MV-4-11 (cell line): ENCODE measurements around the gene LTBP1.
"Not testable (repeated sequence)": the region's sequence is repeated elsewhere in the genome, so short reads cannot be mapped to it uniquely, and the experiment has no call there.

Experiments used
- DNase-seq: peaks from one replicate; lab custom pipeline; 2025; lab: John Stamatoyannopoulos, UW

The LTBP1 gene

DNA sequence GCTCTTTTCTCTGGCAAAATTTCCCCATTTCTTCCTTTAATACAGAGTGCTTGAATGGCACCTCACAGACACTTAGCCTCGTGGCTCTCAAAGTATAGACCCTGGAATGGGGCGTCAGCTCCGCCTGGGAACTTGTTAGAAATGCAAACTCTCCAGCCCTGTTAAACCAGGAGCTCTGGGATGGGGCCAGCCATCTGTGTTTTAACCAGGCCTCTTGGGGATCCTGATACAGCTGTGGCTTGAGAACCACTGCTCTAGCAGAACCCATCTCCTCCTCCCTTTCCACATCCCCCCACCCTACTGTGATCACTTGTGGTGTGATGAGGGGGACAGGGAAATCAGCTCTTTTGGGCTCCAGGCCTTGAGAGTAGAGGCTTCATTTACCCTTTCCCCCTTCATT lies 15.9 kb downstream of the LTBP1 start:
- no peak for DNase-seq

DNA sequence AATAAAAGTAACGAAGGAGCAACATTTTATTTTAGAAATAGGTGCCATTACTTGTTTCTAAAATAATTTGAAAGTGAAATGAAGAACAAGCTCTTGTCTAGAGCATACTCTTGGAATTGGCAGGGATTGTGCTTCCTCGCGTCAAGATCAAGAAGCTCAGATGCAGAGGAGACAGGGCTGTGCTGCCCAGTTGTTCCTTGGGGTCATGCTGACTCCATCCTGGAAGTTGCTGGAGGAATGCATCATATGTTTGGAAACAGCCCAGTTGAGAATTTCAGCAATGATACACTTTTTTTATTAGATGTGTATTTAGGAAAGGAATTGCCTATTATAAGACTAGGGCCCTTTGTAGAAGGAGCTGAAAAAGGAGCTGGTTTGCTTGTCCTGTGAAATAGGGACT lies 17.2 kb downstream of the LTBP1 start:
- DNase-seq = no peak

DNA sequence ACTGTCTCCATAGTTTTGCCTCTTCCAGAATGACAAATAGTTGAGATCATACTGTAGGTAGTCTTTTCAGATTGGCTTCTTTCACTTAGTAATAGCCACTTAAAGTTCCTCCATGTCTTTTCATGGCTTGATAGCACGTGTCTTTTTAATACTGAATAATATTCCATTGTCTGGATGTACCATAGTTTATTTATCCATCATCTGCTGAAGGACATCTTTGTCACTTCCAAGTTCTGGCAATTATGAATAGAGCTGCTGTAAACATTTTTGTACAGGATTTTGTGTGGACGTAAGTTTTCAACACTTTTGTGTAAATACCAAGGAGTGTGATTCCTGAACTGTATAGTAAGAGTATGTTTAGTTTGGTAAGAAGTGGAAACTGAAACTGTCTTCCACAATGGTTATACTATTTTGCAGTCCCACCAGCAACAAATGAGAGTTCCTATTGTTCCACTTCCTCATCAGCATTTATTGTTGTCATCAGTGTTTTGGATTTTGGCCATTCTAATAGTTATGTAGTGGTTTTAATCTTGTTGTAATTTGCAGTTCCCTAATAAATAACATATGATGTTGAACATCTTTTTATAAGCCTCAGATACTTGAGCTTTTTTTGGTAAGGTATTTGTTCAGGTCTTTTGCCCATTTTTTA lies 18.9 kb downstream of the LTBP1 start:
- peak; percentile 54 for DNase-seq

DNA sequence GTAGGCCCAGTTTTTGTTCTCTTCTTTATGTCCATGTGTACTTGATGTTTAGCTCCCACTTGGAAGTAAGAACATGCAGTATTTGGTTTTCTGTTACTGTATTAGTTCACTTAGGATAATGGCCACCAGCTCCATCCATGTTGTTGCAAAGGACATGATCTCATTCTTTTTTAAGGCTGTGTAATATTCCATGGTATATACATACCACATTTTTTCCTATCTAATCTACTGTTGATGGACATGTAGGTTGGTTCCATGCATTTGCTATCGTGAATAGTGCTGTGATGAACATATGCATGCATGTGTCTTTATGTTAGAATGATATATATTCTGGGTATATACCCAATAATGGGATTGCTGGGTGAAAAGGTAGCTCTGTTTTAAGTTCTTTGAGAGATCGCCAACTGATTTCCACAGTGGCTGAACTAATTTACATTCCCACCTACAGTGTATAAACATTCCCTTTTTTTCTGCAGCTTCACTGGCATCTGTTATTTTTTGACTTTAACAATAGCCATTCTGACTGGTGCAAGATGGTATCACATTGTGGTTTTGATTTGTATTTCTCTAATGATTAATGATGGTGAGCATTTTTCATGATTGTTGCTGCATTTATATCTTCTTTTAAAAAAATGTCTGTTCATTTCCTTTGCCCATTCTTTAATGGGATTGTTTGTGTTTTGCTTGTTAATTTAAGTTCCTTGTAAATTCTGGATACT lies 22.9 kb downstream of the LTBP1 start:
- DNase-seq = no peak

DNA sequence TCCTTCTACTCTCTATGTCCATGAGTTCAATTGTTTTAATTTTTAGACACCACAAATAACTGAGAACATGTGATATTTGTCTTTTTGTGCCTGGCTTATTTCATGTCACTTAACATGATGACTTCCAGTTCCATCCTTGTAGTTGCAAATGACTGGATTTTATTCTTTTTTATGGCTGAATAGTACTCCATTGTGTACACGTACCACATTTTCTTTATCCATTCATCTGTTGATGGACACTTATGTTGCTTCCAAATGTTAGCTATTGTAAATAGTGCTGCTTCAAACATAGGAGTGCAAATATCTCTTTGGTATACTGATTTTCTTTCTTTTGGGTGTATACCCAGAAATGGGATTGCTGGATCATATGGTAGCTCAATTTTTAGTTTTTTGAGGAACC lies 27.0 kb downstream of the LTBP1 start:
- not testable (repeated sequence) for DNase-seq

DNA sequence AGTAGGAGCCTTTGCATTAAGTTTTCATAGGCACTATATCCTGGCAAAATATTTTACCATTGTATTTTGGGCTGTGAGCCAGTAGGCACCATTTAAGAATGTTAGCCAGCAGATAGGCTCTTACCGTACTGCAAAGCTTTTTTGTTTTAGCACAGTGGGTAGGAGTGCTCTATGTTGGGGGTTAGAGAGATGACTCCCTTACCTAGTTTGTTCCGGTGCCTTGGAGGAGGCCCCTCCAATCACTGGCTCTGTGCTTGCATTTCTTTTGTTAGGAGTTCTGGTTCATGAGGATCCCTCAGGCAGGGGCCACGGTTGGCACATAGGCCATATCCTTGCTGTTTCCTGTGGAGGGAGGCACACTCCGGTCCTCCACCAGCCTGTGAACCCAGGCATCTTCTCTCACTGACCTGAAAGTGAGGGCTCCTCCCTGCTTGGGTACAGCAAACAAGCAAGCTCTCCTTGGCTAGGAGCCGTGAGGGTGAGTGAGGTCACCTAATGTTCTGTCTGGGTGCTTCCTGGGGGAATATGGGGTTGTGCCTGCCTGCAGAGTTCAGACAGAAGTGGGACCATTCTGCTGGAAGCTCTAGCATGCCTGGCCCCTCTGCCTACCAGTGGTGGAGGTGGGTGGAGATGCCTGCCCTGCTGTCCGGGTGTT lies 29.8 kb downstream of the LTBP1 start:
- no peak for DNase-seq

DNA sequence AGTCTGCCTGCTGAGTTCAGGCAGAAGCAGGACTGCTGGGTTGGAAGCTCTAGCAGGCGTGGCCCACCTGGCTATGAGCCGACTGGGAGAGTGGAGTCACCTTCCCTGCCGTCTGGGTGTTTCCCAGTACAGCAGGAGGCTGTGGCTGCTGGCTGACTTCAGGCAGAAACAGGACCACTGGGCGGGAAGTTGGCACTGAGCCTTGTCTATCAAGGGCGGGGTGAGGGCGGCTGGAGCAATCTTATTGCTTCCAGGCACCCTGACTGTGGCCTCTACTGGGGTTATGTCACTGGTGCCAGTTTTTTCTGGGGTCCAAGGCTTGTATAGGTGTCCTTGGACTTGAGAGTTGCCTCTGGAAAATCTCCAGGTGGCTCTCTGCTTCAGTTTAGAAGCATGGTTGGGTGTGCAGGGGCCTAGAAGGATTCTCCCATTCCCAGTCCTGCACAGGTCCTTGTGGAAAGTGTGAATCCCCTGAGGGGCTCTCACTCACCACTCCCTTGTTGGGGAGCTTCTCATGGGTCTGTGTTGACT lies 30.5 kb downstream of the LTBP1 start:
- no peak for DNase-seq

DNA sequence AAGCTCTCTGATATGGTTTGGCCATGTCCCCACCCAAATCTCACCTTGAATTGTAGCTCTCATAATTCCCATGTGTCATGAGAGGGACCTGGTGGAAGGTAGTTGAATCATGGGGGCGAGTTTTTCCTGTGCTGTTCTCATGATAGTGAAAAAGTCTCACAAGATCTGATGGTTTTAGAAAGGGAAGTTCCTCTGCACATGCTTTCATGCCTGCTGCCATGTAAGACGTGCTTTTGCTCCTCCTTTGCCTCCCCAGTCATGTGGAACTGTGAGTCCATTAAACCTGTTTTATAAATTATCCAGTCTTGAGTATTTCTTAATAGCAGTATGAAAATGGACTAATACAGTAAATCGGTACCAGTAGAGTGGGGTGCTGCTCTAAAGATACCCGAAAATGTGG lies 34.9 kb downstream of the LTBP1 start:
- no peak for DNase-seq

DNA sequence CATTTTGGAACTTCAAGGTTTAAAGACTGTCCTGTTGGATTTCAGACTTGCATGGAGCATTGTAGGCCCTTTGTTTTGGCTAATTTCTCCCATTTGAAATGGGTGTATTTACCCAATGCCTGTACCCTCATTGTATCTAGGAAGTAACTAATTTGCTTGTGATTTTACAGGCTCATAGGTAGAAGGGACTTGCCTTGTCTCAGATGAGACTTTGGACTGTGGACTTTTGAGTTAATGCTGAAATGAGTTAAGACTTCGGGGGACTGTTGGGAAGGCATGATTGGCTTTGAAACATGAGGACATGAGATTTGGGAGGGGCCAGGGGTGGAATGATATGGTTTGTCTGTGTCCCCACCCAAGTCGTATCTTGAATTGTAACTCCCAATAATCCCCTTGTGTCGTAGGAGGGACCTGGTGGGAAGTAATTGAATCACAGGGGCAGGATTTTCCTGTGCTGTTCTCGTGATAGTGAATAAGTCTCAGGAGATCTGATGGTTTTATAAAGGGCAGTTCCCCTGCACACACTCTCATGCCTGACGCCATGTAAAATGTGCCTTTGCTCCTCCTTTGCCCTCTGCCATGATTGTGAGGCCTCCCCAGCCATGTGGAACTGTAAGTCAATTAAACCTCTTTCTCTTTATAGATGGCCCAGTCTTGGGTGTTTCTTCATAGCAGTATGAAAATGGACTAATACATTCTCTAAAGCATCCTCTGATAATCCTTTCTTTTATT lies 36.6 kb downstream of the LTBP1 start:
- DNase-seq = not testable (repeated sequence)

DNA sequence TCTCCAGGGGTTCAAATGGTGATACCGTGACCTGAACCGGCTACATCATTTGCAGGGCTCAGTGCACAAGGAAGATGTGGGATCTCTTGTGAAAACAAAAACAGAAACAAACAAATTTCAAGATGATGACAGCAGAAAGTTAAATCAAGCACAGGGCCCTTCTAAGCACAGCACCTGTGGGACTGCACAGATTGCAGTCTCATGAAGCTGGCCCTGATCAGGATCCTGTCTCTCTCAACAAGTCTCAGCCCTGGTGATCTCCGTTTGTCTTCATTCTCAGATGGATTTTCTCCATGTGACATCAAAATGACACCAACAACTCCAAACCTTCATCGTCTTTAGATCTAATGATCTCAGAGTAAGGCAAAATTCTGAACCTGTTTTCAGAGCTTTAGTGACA lies 39.7 kb downstream of the LTBP1 start:
- DNase-seq = no peak

DNA sequence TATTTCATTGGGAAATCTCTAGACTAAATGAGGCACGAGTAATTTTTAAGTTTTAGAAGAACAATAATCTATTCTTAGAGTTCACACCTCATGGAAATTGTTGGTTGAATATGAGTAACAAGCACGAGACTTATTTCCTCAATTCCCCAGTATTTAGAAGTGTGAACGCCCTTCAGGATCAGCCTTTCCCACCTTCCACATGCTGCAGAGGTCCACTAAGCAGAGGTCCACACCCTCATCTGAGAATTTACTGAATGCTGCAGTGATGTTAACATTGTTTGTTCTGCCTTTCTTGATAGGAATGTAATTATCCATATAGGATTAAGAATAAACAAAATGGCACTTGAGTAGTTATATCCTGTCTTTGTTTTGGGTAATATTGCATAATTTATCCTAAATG lies 41.8 kb downstream of the LTBP1 start:
- DNase-seq = no peak

DNA sequence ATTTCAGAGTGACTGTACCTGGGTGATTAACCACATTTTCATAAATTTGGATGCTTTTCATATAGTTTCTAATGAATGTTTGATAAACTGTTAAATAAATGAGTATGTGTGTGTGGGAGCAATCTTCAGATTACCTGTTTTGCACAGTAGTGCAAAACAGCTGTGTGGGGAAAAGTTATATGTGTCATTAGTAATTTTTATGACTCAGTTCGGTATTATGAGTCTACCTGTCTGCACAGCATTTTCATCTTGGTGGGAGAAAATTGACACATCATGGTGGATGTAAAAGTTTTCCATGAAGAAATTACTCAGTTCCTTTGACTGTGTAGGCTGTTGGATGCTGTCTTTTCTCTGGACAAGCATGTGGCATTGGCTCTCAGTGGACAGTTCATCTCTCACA lies 43.8 kb downstream of the LTBP1 start:
- no peak for DNase-seq

DNA sequence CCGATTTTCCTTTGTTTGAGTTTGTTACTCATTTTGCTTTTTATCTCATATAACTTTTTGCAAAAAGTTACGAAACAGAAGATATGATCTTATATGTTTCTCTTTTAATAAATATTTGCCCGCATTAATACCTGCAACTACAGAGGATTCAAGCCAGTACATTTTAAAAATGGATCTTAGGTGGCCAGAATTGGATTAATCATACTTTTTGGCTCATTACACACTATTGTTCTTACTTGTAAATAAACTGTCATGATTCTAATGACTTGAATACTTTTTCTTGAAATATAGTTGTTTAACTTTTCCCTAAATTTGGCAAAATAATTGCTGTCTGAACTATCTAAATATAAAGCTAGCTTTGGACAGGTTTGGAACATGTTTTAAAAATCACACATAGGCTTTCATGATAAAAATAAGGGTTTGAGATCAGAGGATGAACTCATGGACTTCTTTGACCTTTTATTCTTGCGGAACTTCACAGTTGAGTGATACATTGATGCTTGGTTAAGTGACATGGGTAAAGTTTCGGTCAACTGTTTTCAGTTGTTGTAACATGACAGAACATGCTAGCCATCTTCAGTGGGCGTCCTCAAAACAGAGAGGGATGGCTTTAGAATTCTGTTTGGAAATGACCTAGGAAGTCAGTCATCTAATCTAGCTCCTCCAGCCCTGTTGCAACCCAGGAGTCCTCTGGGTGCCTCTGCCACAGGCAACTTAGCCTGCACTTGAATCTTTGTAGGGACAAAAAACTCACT lies 44.5 kb downstream of the LTBP1 start:
- DNase-seq = no peak

DNA sequence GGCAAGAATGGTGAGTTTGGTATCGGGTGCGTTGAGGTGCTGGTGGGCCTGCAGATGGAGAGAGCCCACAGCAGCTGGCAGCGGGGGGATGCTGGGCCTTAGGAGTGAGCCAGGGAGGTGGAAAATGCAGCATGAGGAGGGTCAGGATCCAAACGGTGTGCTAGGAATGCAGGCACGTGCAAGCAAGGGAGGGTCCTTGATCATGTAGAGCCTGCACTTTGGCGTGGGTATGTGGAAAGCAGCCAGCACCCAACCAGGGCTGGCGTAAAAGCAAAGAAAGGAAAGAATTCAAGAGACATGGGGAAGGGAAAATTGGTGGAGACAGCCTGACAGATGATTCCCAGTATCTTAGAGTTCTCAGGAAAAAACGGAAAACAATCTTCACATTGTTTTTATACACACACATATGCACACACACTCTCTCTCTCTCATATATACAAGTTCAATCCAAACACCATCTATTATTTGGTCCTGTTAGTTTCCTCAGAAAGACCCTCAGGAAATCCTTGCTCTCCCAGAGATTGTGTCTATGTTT lies 46.3 kb downstream of the LTBP1 start:
- DNase-seq = no peak

DNA sequence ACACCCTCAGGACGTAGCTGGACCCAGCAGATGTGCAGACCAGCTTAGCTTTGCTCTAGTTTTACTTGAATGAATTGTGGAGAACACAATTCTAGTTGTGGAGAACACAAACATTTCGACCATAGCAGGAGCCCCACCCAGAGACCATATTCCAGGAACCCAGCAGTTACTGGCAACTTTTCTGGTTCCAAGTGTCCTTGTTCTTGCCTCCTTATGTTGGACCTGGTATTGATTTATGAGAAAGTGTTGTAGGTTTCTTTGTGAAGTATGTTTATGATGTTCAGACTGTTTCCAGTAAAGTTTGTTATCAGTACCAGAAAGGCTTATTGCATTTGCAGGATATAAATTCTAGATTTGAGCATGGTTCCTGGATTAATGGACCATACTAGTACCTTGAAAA lies 51.0 kb downstream of the LTBP1 start:
- DNase-seq = no peak

DNA sequence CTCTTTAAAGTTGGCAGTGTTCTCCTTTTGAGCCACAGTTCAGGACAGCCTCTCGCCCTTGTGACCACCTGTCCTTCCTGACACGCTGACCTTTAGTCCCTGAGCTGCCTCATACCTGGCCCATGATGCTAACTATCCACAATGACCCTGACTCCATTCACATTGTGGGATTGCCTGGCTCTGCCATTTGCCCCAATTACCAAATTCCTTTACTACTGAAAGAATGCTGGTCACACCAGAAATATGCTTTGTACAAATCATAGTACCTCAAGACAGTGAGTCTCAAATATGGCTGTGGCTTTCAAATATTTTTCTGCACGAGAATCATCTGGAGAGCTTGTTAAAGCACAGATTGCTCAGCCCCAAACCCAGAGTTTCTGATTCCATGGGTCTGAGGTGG lies 54.2 kb downstream of the LTBP1 start:
- DNase-seq = no peak

DNA sequence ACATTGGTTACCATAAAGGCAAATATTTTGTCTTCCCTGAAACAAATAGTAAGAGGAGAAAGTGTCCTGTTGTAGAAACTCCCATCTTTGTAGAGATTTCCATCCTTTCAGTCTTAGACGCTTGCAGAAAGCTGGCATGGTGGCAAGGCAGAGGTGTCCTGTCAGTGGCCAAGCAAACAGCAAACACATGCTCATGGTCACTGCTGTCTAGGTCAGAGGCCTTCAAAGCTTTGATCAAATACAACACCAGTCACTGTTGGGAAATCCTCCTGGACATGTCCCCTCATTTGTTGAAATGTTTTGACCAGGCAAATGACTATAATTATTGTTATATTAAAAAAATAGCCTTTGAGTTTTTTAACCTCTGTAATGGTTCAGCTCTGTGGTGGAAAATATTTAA lies 55.1 kb downstream of the LTBP1 start:
- DNase-seq = no peak

DNA sequence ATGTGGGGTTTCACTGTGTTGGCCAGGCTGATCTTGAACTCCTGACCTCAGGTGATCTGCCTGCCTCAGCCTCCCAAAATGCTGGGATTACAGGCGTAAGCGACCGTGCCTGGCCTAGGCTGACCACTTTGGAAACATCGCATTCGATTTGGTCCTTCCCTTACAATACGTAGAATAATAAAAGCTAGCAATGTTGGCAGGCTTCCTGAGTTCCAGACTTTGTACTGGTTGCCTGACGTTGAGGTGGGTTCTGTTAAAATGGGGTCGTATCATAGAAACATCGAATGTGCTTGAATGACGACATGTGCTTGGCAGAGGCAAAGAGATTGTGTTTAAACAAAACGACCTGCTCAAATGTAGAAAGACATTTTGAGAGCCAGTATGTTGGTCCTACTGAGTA lies 56.1 kb downstream of the LTBP1 start:
- DNase-seq = no peak

DNA sequence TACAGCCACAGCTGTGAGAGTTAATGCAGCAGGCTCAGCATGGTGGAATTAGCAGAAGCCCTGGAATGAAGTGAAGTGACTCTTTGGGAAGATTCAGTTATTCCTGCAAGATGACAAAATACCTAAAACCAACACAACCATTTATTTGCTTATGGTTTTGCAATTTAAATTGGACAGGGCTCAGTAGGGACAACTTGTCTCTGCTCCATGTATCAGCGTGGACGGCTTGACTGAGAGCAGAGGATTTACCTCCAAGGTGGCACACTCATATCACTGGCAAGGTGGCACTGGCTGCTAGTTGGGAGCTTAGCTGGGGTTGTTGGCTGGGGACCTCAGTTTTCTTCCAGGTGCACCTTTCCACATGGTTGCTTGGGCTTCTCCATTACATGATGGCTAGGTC lies 58.3 kb downstream of the LTBP1 start:
- no peak for DNase-seq

DNA sequence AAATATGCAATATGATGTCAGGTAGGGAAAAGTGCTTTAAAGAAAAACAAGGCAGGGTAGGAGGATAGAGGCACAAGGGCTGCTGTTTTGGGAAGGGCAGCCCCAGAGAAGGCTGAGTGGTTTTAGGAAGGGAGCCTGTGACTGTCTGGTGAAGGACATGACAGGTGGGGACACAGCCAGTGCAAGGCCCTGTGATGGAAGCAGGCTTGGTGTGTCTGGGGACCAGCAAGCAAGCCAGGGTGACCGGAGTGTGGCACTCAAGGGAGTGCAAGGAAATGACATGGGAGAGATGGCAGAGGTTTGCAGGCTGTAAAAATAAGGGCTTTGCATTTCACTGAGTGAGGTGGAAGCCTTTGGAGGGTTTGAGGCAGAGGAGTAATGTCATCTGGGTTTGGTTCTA lies 62.0 kb downstream of the LTBP1 start:
- no peak for DNase-seq

DNA sequence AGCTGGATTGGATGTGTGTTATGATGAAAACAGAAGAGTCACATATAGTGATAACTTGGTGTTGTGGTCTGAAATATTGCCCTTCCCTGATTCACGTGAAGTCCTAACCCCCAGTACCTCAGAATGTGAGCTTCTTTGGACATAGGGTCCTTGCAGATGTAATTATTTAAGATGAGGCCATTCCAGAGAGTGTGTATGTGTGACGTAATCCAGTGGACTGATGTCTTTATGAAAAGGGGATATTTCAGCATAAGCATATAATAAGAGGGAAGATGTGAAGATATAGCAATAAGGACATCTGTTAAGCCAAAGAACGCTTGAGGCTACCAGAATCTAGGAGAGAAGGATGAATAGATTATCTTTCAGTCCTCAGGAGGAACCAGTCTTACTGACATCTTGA lies 62.5 kb downstream of the LTBP1 start:
- DNase-seq = no peak

DNA sequence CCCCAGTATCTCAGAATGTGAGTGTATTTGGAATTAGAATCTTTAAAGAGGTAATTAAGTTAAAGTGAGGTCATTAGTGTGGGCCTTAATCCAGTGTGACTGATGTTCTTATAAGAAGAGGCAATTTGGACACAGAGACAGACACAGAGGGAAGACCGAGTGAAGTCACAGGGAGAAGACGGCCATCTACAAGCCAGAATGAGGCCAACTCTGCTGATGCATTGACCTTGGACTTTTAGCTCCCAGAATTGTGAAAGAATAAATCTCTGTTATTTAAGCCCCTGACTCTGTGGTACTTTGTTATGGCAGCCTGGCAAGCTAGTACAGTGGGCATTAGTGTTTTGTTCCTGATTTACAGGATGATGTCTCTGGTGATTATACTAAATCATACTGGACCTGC lies 64.6 kb downstream of the LTBP1 start:
- DNase-seq = no peak
